Measurements from ENCODE around the gene SGK1.
"Not testable (repeated sequence)": the region's sequence is repeated elsewhere in the genome, so short reads cannot be mapped to it uniquely, and the experiment has no call there.

DNA sequence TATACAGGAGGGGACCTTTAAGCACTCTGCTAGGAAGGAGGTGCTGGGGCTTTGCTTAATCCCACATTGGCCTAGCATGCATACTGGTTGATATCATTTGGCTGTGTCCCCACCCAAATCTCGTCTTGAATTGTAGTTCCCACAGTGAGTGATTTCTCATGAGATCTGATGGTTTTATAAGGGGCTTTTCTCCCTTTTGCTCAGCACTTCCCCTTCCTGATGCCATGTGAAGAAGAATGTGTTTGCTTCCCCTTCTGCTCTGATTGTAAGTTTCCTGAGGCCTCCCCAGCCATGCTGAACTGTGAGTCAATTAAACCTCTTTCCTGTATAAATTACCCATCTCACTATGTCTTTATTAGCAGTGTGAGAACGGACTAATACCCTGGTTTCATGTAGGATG is 1.8 kb upstream of the SGK1 start:
- TF ChIP-seq, protein P1, sequence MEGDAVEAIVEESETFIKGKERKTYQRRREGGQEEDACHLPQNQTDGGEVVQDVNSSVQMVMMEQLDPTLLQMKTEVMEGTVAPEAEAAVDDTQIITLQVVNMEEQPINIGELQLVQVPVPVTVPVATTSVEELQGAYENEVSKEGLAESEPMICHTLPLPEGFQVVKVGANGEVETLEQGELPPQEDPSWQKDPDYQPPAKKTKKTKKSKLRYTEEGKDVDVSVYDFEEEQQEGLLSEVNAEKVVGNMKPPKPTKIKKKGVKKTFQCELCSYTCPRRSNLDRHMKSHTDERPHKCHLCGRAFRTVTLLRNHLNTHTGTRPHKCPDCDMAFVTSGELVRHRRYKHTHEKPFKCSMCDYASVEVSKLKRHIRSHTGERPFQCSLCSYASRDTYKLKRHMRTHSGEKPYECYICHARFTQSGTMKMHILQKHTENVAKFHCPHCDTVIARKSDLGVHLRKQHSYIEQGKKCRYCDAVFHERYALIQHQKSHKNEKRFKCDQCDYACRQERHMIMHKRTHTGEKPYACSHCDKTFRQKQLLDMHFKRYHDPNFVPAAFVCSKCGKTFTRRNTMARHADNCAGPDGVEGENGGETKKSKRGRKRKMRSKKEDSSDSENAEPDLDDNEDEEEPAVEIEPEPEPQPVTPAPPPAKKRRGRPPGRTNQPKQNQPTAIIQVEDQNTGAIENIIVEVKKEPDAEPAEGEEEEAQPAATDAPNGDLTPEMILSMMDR (conservative IDR thresholded peaks at IDR 0.05; ENCODE audit: low read depth, low read length), result not testable (repeated sequence)
- not testable (repeated sequence) for TF ChIP-seq EZH2 (IDR thresholded peaks at IDR 0.05; ENCODE audit: low read length, unreplicated experiment)
